ENCODE data around the gene INCENP. TPM values are rescaled to one million over a fixed set of nuclear protein-coding genes. Genes with fewer than 3 reads are reported as not detected.

The INCENP gene
- total RNA-seq, 2 experiments from 2014 or later, result 103 to 183 TPM

DNA sequence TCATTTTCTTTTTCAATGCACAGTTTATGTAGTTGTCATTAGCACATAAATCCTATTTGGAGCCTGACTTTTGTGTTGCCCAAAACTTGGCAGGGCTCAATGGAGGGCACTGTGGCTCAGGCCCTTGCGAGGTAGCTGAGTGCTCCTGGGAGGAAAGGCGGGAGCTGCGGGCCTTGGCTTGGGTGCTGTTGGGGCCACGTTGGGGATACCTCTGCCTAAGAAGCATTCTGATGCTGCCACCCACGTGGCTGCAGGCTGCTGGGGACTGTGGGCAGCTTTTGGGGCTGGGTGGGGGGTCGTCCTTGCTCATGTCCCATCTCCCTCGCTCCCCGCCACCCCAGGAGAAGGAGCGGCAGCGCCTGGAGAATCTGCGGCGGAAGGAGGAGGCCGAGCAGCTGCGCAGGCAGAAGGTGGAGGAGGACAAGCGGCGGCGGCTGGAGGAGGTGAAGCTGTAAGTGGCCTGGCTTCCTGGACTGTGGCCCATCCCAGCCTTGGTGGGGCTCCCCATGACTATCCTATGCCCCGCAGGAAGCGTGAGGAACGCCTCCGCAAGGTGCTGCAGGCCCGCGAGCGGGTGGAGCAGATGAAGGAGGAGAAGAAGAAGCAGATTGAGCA lies 20.9 kb downstream of the INCENP start:
- Histone ChIP-seq H2AFZ (ENCODE audit: low read length) (no peak overlapping the region), H3K9me3 (ENCODE audit: low read length) (no peaks in the 10 kb centered on the region), H3K4me2 (ENCODE audit: low read length) (no peak overlapping the region), H3K4me1 (ENCODE audit: insufficient read depth, low read length, poor library complexity, severe bottlenecking) (no peaks in the 10 kb centered on the region), H3K79me2 (ENCODE audit: insufficient read depth, low read depth, low read length) (no peaks in the 10 kb centered on the region), H3K27ac (ENCODE audit: low read depth, low read length, poor library complexity, severe bottlenecking) (no peak overlapping the region), H3K36me3 (ENCODE audit: insufficient read depth, low read length) (peaks cover 100% of the 10 kb centered on the region), H3K4me3 (ENCODE audit: low read depth, low read length, poor library complexity, severe bottlenecking) (no peak overlapping the region), H3K9me2 (ENCODE audit: insufficient read depth, low read length) (no peaks in the 10 kb centered on the region), H4K20me1 (ENCODE audit: insufficient read depth, low read length) (no peaks in the 10 kb centered on the region; the same call in 1 of the 2 replicates)
- POLR2A ChIA-PET, result no interaction called here
- CTCF ChIA-PET (ENCODE audit: unreplicated experiment), result no interaction called here
- no TSS peak for BruUV-seq (replicated peaks)
- no peak for DNase-seq (ENCODE audit: low spot score)
- TF ChIP-seq EZH2phosphoT487 (IDR thresholded peaks at IDR 0.05; ENCODE audit: borderline replicate concordance, low read depth, low read length), result no peak
- TF ChIP-seq, protein P1, sequence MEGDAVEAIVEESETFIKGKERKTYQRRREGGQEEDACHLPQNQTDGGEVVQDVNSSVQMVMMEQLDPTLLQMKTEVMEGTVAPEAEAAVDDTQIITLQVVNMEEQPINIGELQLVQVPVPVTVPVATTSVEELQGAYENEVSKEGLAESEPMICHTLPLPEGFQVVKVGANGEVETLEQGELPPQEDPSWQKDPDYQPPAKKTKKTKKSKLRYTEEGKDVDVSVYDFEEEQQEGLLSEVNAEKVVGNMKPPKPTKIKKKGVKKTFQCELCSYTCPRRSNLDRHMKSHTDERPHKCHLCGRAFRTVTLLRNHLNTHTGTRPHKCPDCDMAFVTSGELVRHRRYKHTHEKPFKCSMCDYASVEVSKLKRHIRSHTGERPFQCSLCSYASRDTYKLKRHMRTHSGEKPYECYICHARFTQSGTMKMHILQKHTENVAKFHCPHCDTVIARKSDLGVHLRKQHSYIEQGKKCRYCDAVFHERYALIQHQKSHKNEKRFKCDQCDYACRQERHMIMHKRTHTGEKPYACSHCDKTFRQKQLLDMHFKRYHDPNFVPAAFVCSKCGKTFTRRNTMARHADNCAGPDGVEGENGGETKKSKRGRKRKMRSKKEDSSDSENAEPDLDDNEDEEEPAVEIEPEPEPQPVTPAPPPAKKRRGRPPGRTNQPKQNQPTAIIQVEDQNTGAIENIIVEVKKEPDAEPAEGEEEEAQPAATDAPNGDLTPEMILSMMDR (conservative IDR thresholded peaks at IDR 0.05; ENCODE audit: low read length), result no peak
- intact Hi-C loops (cut with micrococcal nuclease; ENCODE audit: unreplicated experiment), result no loop called here

DNA sequence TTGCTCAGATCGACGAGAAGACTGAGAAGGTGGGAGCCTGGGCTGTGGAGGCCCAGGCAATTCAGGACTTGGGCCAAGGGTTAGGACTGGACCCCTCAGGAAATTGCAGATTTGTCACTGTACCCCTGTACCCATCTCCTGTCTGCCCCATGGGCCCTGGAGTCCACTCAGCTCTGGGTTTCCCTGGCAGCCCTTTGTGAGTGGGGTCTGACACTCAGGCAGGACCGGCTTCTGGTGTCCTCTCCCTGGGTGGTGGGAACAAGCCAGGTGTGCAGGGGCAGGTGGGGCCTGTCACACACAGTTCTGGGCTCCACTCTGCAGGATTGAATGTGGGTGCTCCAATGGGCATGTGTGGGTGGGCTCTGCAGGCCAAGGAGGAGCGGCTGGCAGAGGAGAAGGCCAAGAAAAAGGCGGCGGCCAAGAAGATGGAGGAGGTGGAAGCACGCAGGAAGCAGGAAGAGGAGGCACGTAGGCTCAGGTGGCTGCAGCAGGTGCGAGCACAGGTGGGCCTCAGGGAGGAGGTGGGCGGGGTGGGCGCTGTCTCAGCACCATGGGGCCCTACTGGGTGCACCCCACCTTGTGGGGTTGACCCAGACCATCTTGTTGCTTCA lies 21.6 kb downstream of the INCENP start:
- H3K79me2 ChIP-seq (ENCODE audit: insufficient read depth, low read depth, low read length), result no peaks in the 10 kb centered on the region
- no peak overlapping the region for H3K27ac ChIP-seq (ENCODE audit: low read depth, low read length, poor library complexity, severe bottlenecking)
- intact Hi-C loops (cut with micrococcal nuclease; ENCODE audit: unreplicated experiment), result no loop called here
- BruUV-seq (replicated peaks), result no TSS peak
- no peak overlapping the region for H2AFZ ChIP-seq (ENCODE audit: low read length)
- ChIA-PET CTCF (ENCODE audit: unreplicated experiment) (no interaction called here), POLR2A (no interaction called here)
- no peaks in the 10 kb centered on the region for H3K4me1 ChIP-seq (ENCODE audit: insufficient read depth, low read length, poor library complexity, severe bottlenecking)
- H3K9me2 ChIP-seq (ENCODE audit: insufficient read depth, low read length), result no peaks in the 10 kb centered on the region
- H3K4me2 ChIP-seq (ENCODE audit: low read length), result no peak overlapping the region
- H3K36me3 ChIP-seq (ENCODE audit: insufficient read depth, low read length), result peaks cover 100% of the 10 kb centered on the region
- no peak overlapping the region for H3K4me3 ChIP-seq (ENCODE audit: low read depth, low read length, poor library complexity, severe bottlenecking)
- no peaks in the 10 kb centered on the region for H3K9me3 ChIP-seq (ENCODE audit: low read length)
- no peak for DNase-seq (ENCODE audit: low spot score)
- no peak for TF ChIP-seq EZH2phosphoT487 (IDR thresholded peaks at IDR 0.05; ENCODE audit: borderline replicate concordance, low read depth, low read length)
- TF ChIP-seq, protein P1 (conservative IDR thresholded peaks at IDR 0.05; ENCODE audit: low read length), result no peak
- H4K20me1 ChIP-seq (ENCODE audit: insufficient read depth, low read length), result no peaks in the 10 kb centered on the region; the same call in 1 of the 2 replicates

Measured in OCI-LY7 (cell line).